ENCODE measurements around the gene FAM72B. TPM values are rescaled to one million over a fixed set of nuclear protein-coding genes. Genes with fewer than 3 reads are reported as not detected.
"Not testable (repeated sequence)": the region's sequence is repeated elsewhere in the genome, so short reads cannot be mapped to it uniquely, and the experiment has no call there.

The FAM72B gene
- total RNA-seq, 4 donors from 2014 or later = 1.1 to 2.5 (median 1.5) TPM

DNA sequence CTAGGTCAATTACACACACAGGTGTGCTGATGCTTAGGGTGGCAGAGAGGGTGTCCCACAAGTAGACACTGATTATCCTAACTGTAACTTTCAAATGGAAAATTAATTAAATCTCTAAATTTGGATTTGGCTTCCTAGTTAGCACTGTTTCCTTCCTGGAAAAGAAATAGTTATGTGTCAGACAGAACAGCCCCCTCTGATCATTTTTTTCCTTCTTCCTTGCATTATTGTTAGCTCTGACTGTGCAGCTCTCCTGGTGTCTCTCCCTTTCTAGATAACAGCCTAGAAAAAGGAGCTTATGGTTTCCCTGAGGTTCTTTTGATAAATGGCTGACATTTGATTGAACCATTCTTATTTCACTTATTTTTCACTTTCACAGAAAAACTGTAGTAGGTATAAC, 31.4 kb downstream of the FAM72B start:
- not testable (repeated sequence) for H3K4me3 ChIP-seq; H3K9me3 ChIP-seq; H3K4me1 ChIP-seq; DNase-seq (ENCODE audit: low spot score in 2 of 2); H3K27ac ChIP-seq; H3K36me3 ChIP-seq; H3K27me3 ChIP-seq

DNA sequence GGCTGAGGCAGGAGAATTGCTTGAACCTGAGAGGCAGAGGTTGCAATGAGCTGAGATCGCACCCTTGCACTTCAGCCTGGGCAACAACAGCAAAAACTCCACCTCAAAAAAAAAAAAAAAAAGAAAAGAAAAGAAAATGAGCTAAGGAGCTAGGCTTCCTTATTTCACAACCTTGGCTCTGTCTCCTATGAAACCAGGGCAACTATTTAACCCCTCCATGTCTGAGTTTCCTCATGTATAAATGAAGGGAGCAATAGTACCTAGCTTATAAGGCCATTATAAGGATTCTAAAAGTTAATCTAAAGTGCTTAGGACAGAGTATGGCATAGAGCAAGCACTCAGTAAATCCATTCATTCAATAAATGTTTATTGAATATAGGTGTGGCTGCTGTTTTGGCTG, 32.8 kb downstream of the FAM72B start:
- not testable (repeated sequence) for H3K4me1 ChIP-seq; H3K4me3 ChIP-seq; DNase-seq (ENCODE audit: low spot score in 2 of 2); H3K36me3 ChIP-seq; H3K27ac ChIP-seq; H3K9me3 ChIP-seq; H3K27me3 ChIP-seq
- WGBS = 40% methylated on average over 1 of the region's 1 CpG

DNA sequence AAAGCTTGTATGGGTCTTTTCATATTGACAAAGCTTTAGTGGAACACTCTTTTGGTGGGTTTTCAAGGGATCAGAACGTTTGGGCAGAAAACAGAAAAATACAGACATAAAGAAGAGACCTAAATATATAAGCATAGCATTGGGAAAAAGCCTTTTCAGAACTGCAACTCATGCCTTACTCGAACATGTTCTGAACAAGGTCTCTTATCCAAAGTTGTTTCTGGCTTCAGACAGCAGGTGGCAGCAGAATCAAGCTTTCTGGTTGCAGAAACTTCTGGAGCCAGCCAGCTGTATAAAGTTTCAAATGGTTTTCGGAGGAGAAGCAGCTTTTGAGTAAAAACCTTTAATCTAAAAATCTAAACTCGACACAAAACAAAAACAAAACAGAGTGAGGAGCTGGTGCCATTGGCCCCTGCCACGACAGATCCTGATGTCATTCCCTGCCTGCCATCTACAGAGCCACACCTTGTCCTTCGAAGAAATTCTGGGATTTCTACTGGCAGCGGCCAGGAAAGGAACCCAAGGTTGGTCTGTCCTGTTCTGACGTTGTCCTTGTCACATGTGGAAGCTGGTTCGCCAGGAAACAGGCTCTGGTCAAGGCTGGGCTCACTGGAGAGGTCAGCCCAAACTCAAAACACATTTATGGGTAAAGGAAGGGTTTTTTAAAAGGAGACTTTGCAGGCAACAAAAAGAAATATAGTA, 35.5 kb downstream of the FAM72B start:
- TF ChIP-seq, protein P1, sequence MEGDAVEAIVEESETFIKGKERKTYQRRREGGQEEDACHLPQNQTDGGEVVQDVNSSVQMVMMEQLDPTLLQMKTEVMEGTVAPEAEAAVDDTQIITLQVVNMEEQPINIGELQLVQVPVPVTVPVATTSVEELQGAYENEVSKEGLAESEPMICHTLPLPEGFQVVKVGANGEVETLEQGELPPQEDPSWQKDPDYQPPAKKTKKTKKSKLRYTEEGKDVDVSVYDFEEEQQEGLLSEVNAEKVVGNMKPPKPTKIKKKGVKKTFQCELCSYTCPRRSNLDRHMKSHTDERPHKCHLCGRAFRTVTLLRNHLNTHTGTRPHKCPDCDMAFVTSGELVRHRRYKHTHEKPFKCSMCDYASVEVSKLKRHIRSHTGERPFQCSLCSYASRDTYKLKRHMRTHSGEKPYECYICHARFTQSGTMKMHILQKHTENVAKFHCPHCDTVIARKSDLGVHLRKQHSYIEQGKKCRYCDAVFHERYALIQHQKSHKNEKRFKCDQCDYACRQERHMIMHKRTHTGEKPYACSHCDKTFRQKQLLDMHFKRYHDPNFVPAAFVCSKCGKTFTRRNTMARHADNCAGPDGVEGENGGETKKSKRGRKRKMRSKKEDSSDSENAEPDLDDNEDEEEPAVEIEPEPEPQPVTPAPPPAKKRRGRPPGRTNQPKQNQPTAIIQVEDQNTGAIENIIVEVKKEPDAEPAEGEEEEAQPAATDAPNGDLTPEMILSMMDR (IDR thresholded peaks at IDR 0.05) = peak in 1 of 2 donors; percentile 28
- not testable (repeated sequence) for H3K9me3 ChIP-seq; DNase-seq (ENCODE audit: low spot score in 2 of 2); H3K27me3 ChIP-seq; H3K4me1 ChIP-seq; H3K36me3 ChIP-seq; H3K4me3 ChIP-seq; H3K27ac ChIP-seq
- 0% methylated on average over 2 of the region's 9 CpGs for WGBS

DNA sequence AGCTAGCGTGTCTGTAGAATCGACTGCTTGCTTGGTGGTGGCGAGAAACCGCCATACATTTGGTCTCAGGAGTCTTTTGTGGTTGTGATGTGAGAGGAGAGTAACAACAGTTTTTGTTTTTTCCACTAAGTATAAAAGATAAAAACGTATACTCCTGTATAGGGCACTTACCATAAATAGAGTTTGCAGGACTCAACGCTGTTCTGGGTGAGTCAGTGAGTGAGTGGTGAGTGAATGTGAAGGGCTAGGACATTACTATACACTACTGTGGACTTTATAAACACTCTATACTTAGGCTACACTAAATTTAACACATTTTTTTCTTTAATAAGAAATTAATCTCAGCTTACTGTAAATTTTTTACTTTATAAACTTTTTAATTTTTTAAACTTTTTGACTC, 43.7 kb downstream of the FAM72B start:
- not testable (repeated sequence) for H3K4me1 ChIP-seq; H3K27me3 ChIP-seq; DNase-seq (ENCODE audit: low spot score in 2 of 2); H3K9me3 ChIP-seq; H3K4me3 ChIP-seq; H3K36me3 ChIP-seq; H3K27ac ChIP-seq
- WGBS = no CpG with 5 or more reads among the region's 6 CpGs

DNA sequence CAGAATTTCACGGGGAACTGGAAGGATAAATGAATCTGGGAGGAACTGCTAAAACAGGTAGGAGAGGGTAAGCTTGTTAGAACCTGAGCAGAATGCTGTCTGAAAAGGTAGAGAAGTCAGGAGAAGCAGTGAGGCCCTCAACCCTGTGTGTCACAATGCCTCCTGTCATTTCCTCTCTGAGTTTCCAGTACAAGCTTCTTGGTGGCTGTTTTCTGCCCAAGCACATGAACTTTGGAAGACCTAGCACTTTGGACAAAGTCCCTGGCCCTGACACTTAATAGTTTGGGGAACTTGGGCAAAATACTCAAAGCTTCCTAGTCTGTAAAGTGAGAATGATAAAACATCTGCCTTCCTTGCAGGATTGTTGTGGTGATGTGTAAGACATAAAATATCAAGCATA, 52.6 kb downstream of the FAM72B start:
- not testable (repeated sequence) for H3K27ac ChIP-seq; H3K4me1 ChIP-seq; H3K36me3 ChIP-seq; H3K9me3 ChIP-seq; H3K4me3 ChIP-seq; DNase-seq (ENCODE audit: low spot score in 2 of 2); H3K27me3 ChIP-seq
- WGBS = no CpG with 5 or more reads among the region's 1 CpG

DNA sequence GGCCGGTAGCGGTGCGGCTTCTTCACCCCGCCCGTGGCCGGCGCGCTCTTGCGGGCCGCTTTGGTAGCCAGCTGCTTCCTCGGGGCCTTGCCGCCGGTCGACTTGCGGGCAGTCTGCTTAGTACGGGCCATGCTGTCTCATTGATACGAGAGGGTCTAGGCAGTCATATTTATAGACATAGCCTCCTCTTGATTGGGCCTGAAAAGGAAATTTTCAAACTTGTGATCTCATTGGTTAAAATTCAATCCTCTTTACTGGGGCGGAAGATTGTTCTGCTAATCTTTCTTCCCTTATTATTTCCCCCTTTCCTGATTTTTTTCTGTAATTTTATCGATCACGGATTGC, 65.7 kb downstream of the FAM72B start:
- not testable (repeated sequence) for H3K27me3 ChIP-seq; H3K36me3 ChIP-seq; H3K4me1 ChIP-seq; H3K27ac ChIP-seq; H3K9me3 ChIP-seq; DNase-seq (ENCODE audit: low spot score in 2 of 2)
- peak overlapping the region; percentile 49 for H3K4me3 ChIP-seq
- WGBS = no CpG with 5 or more reads among the region's 20 CpGs

Other genes starting within 250 kb of the FAM72B start
- 10 to 100 TPM; 38.6 to 60.9 (median 40.4) TPM for gene SRGAP2C, start 635 bp upstream of the FAM72B start, total RNA-seq

Data from suprapubic skin (tissue), 4 donors.